Measurements from ENCODE around the gene MOK.

MOK gene

DNA sequence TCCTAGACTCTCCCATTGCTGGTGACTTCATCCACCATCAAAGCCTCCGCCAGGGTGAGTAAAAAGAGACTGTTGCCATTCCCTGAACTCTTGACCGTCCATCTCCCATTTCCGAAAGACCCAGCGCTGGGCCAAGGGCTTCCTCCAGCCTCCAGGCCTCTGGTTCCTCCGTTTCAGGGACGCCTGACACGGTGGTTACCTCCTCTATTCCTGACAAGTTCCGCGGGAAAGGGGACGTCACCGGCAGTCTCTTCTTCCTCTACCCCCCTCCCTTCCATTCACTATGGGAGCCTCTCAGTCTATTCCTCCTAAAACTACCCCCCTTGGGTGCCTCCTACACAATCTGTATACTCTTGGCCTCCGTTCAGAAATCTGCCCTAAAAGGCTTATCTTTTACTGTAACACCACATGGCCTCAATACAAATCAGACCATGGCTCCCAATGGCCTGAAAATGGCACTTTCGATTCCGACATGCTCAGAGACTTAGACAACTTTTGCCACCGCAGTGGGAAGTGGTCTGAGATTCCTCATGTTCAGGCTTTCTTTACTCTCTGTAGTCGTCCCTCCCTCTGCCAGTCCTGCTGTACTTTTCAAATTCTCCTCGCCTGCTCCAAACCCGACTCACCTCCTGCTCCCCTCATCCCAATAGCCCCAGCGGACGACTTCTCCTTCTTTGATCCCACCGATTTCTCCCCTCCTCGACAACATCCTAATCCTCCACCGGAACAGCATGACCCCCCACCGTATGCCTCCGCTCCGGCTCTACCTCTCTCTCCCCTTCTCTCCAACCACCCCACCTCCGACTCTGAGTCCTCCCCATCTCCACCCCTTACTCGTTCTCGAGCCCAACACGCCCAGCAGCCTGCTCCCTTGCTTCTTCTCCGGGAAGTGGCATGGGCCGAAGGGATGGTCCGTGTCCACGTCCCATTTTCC lies 70.4 kb downstream of the MOK start:
- DNase-seq (ENCODE audit: low spot score) = no peak
- TF ChIP-seq CTCF (IDR thresholded peaks at IDR 0.05; ENCODE audit: extremely low read depth, missing control alignments) = no peak

- no peak for TF ChIP-seq CTCF (IDR thresholded peaks at IDR 0.05; ENCODE audit: extremely low read depth, missing control alignments)
- DNase-seq (ENCODE audit: low spot score) = no peak
Measured at GRCh38 chr14:102233081-102233480, 71.9 kb downstream of the MOK start.

DNA sequence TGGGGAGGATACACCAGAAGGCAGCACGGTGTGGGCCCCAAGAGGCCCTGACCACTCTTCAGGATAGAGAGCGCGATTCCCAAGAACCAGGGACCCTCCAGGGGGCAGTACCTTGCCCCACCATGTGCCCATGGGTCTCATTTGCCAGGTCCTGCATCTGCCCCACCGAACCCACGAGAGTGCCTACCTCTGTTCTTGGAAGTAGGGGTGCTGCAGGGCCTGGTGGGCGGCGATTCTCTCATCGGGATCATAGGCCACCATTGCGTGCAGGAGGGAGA lies 72.7 kb downstream of the MOK start:
- TF ChIP-seq CTCF (IDR thresholded peaks at IDR 0.05; ENCODE audit: extremely low read depth, missing control alignments) = no peak

DNA sequence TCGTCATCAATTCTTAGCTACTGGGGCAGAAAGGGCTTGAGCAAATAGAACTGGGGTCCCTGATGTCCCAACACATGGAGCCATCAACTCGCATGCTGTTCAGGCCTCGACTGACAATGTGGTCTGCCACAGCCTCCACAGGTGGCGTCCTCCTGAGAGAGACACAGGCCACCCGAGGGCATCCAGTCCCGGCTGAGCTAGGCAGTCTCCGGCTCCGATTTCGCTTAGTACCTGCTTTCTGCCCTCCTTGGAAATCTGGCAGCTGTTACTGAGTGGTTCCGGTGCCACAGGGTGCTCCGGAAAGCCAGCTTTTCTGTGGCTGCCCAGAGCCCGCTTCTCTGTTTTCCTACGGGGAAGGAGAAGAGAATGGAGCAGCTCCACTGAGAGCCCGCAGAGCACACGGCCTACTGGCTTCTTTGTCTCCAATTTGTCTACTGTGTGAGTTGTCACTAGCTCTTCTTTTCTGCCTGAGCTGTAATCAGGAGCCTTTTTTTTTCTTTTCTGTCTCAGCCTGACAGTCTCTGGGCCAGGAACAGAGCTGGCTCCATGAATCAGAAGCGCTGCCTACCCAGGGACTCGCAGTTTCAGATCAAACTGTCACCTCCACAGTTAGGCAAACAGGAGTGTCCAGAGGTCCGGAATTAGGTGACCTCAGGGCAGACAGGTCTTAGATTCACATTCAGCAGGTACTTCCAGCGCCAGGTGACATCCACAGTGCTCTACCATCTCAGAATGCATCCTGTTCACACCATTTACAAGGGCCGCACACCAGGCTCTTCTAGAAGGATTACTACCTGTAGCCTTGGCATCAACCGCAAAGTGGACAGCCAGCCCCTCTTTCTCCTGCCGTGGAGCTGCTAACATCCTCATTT lies 73.3 kb downstream of the MOK start:
- TF ChIP-seq CTCF (IDR thresholded peaks at IDR 0.05; ENCODE audit: extremely low read depth, missing control alignments) = no peak
- no peak for DNase-seq (ENCODE audit: low spot score)

More for the DNA sequence above, 72.7 kb downstream of the MOK start:
- DNase-seq (ENCODE audit: low spot score) = no peak

- DNase-seq (ENCODE audit: low spot score) = no peak
- no peak for TF ChIP-seq CTCF (IDR thresholded peaks at IDR 0.05; ENCODE audit: extremely low read depth, missing control alignments)
Measured at GRCh38 chr14:102230481-102231210, 74.3 kb downstream of the MOK start.

DNA sequence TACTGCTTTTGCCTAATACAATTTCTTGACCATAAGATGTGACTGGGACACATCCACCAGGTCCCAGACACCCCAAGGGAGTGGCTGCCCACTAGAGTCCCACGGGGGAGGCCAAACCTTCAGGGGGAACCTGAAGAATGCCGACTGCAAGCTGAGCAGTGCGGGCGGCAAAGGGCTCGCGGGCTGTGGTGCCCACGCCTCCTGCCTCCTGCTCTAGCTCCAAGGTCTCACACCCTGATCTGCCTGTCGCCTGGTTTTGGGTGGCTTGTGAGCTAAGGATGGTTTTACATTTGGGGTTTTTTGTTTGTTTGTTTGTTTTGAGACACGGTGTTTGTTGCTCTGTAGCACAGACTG lies 75.2 kb downstream of the MOK start:
- no peak for TF ChIP-seq CTCF (IDR thresholded peaks at IDR 0.05; ENCODE audit: extremely low read depth, missing control alignments)
- DNase-seq (ENCODE audit: low spot score) = no peak
